B cell (primary cell): ENCODE results near the gene ZFP64. TPM values are rescaled to one million over a fixed set of nuclear protein-coding genes. Genes with fewer than 3 reads are reported as not detected.

Experiments
- ATAC-seq: fragments of 200-7000 bp; cut with Tn5 transposase; one replicate; pipeline ENCODE4 v1.10.0; 2021; ENCODE audit warnings: low read depth, mild to moderate bottlenecking, moderate number of reproducible peaks, moderate library complexity
- CTCF ChIA-PET: fragments of 350-600 bp; sonication (Branson Sonifier 250); formaldehyde crosslinking; loops from one replicate; lab custom pipeline; 2021; ENCODE audit warnings: antibody characterized with exemption, inconsistent platforms; lab: Charles Lee
- POLR2A ChIA-PET: fragments of 350-600 bp; sonication (Branson Sonifier 250); formaldehyde crosslinking; loops from one replicate; lab custom pipeline; 2021; ENCODE audit warnings: antibody characterized with exemption; lab: Charles Lee
- DNase-seq: peaks from one replicate; pipeline ENCODE4 v3.0.0; 2013
- H2AFZ ChIP-seq: 2 replicates; pipeline ENCODE4 v1.6.1; 2012; ENCODE audit warnings: mild to moderate bottlenecking, low read depth, low read length; ENCODE audit not compliant: insufficient read depth, poor library complexity, severe bottlenecking
- H3K27ac ChIP-seq, 2 donors: 1 replicate in 1 of 2; 2 replicates in 1 of 2; pipeline ENCODE4 v1.5.1; 2012 to 2013; ENCODE audit warnings: low read length in 2 of 2, mild to moderate bottlenecking in 2 of 2, moderate library complexity in 1 of 2
- H3K27me3 ChIP-seq, 4 experiments: fragments of 200-600 bp in 1 of 4; sonication (generic) in 1 of 4; replicated peaks in 1 of 4; 1 replicate in 2 of 4; 2 replicates in 2 of 4; pipeline versions ENCODE4 v1.6.1 to v1.7.0; 2013 to 2016; ENCODE audit warnings: low read length in 3 of 4, mild to moderate bottlenecking in 2 of 4, mixed read lengths in 1 of 4, moderate library complexity in 1 of 4; ENCODE audit not compliant: insufficient read depth in 4 of 4, control insufficient read depth in 3 of 4; ENCODE audit errors: control extremely low read depth in 1 of 4
- H3K36me3 ChIP-seq, 2 experiments: replicated peaks in 1 of 2; 1 replicate in 1 of 2; 2 replicates in 1 of 2; pipeline versions ENCODE4 v1.6.1 to v1.7.1; 2013; ENCODE audit warnings: low read length in 1 of 2; ENCODE audit not compliant: insufficient read depth in 2 of 2, control insufficient read depth in 1 of 2; ENCODE audit errors: control extremely low read depth in 1 of 2, extremely low read depth in 1 of 2
- H3K4me1 ChIP-seq, 2 donors: fragments of 200-600 bp in 1 of 2; sonication (generic) in 1 of 2; 1 replicate in 1 of 2; 2 replicates in 1 of 2; pipeline versions ENCODE4 v1.5.1 to v1.6.1; 2013 to 2017; ENCODE audit warnings: low read length in 2 of 2; ENCODE audit not compliant: control insufficient read depth in 2 of 2, insufficient read depth in 2 of 2
- H3K4me2 ChIP-seq: replicated peaks from 2 replicates; pipeline ENCODE3; 2012; ENCODE audit warnings: mild to moderate bottlenecking, low read depth, low read length; ENCODE audit not compliant: poor library complexity, severe bottlenecking
- H3K4me3 ChIP-seq, 5 experiments: fragments of 200-600 bp in 1 of 5; sonication (generic) in 1 of 5; 1 replicate in 3 of 5; 2 replicates in 2 of 5; pipeline versions ENCODE4 v1.5.1 to v1.7.0; 2011 to 2016; ENCODE audit warnings: low read length in 4 of 5, mild to moderate bottlenecking in 4 of 5, low read depth in 2 of 5, control low read depth in 1 of 5, moderate library complexity in 1 of 5; ENCODE audit not compliant: insufficient read depth in 1 of 5; ENCODE audit errors: control extremely low read depth in 1 of 5, extremely low read depth in 1 of 5
- H3K79me2 ChIP-seq: fragments of 200-600 bp; sonication (generic); one replicate; pipeline ENCODE4 v1.6.0; 2016; ENCODE audit warnings: low read length; ENCODE audit not compliant: control insufficient read depth, insufficient read depth
- H3K9ac ChIP-seq: fragments of 200-600 bp; sonication (generic); 2 replicates; pipeline ENCODE4 v1.6.1; 2017; ENCODE audit warnings: mild to moderate bottlenecking, low read length, moderate library complexity
- H3K9me3 ChIP-seq, 3 donors: one replicate each; pipeline versions ENCODE4 v1.6.1 to v1.7.1; 2013; ENCODE audit warnings: low read length in 2 of 3; ENCODE audit not compliant: control insufficient read depth in 2 of 3, insufficient read depth in 1 of 3; ENCODE audit errors: control extremely low read depth in 1 of 3
- H4K20me1 ChIP-seq: 2 replicates; pipeline ENCODE4 v1.6.0; 2012; ENCODE audit warnings: mild to moderate bottlenecking, low read length; ENCODE audit not compliant: insufficient read depth, control insufficient read depth, poor library complexity, severe bottlenecking
- H3K27ac Mint-ChIP-seq: one replicate; pipeline ENCODE4 v1.8.0; 2021; ENCODE audit warnings: mixed read lengths
- H3K27me3 Mint-ChIP-seq: one replicate; pipeline ENCODE4 v1.8.0; 2021; ENCODE audit warnings: mixed read lengths
- H3K4me1 Mint-ChIP-seq: one replicate; pipeline ENCODE4 v1.8.0; 2021; ENCODE audit warnings: mixed read lengths
- H3K4me3 Mint-ChIP-seq: one replicate; pipeline ENCODE4 v1.8.0; 2021; ENCODE audit warnings: mixed read lengths
- H3K9me3 Mint-ChIP-seq: one replicate; pipeline ENCODE4 v1.8.0; 2022; ENCODE audit warnings: mixed read lengths; ENCODE audit not compliant: insufficient read depth
- EZH2 ChIP-seq: IDR thresholded peaks from 2 replicates; pipeline ENCODE4 v1.6.1; 2012; ENCODE audit warnings: borderline replicate concordance, low read depth, mild to moderate bottlenecking, moderate library complexity, low read length; ENCODE audit not compliant: insufficient read depth, poor library complexity, severe bottlenecking
- WGBS: methylation state at CpG from one replicate; pipeline ENCODE4 v1.1.5; 2013; ENCODE audit warnings: missing lambda C conversion rate; ENCODE audit not compliant: insufficient coverage; 5-methylcytosine and 5-hydroxymethylcytosine counted together
- intact Hi-C: fragments of 100-400 bp; cut with micrococcal nuclease; formaldehyde crosslinking; loops from one replicate; pipeline ENCODE4 v1.10.0; 2022
- polyA plus RNA-seq: library from polyadenylated mRNA; depleted of rRNA; stranded (reverse); fragments of >200 nt; gene quantifications from 2 replicates; pipeline ENCODE4 v1.2.3, GENCODE V29; 2012
- total RNA-seq, 2 donors: library from RNA; stranded (reverse); fragments of 120-200 nt in 1 of 2; gene quantifications; 1 replicate in 1 of 2; 2 replicates in 1 of 2; pipeline versions ENCODE4 v1.2.3 to v1.2.4, GENCODE V29; 2013 to 2022
- TF ChIP-seq, protein P1 (sequence below): fragments of 200-600 bp; IDR thresholded peaks from one replicate; pipeline ENCODE4 v1.8.0; 2022; ENCODE audit warnings: antibody characterized with exemption, mild to moderate bottlenecking

ZFP64 gene
- total and polyA plus RNA-seq, 2 donors (not counting 1 experiment from before 2014, with no cell fraction given) = 14.2 to 15.1 TPM

DNA sequence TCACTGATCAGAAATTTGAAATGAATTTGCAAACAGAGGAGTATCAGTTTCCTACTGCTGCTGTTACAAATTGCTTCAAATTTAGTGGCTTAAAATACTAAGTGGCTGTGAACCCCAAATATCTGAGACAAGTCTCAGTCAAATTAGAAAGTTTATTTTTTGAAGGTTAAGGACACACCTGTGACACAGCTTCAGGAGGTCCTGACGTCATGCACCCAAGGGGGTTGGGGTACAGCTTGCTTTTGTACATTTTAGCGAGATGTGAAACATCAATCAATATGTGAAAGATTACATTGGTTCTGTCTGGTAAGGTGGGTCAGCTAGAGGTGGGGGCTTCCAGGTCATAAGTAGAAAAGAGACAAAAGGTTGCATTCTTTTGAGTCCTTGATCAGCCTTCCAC, 21.4 kb upstream of the ZFP64 start:
- H3K4me1 ChIP-seq = no peaks in the 10 kb centered on the region
- Mint-ChIP-seq H3K9me3 (peaks cover 6% of the 10 kb centered on the region), H3K27me3 (peaks cover 36% of the 10 kb centered on the region), H3K4me3 (no peak overlapping the region), H3K27ac (no peak overlapping the region), H3K4me1 (no peaks in the 10 kb centered on the region)
- H2AFZ ChIP-seq = no peak overlapping the region
- no peak overlapping the region for H3K4me2 ChIP-seq
- DNase-seq = no peak
- H4K20me1 ChIP-seq = no peaks in the 10 kb centered on the region
- no peak overlapping the region for H3K4me3 ChIP-seq
- WGBS = 50% methylated on average over 1 of the region's 2 CpGs
- no peaks in the 10 kb centered on the region for H3K36me3 ChIP-seq
- TF ChIP-seq, protein P1, sequence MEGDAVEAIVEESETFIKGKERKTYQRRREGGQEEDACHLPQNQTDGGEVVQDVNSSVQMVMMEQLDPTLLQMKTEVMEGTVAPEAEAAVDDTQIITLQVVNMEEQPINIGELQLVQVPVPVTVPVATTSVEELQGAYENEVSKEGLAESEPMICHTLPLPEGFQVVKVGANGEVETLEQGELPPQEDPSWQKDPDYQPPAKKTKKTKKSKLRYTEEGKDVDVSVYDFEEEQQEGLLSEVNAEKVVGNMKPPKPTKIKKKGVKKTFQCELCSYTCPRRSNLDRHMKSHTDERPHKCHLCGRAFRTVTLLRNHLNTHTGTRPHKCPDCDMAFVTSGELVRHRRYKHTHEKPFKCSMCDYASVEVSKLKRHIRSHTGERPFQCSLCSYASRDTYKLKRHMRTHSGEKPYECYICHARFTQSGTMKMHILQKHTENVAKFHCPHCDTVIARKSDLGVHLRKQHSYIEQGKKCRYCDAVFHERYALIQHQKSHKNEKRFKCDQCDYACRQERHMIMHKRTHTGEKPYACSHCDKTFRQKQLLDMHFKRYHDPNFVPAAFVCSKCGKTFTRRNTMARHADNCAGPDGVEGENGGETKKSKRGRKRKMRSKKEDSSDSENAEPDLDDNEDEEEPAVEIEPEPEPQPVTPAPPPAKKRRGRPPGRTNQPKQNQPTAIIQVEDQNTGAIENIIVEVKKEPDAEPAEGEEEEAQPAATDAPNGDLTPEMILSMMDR = no peak
- TF ChIP-seq EZH2 = no peak
- no peak overlapping the region for H3K27ac ChIP-seq
- H3K9me3 ChIP-seq = peaks cover 0 to 17% (median 6%) of the 10 kb centered on the region in 3 donors
- ATAC-seq = no peak
- H3K27me3 ChIP-seq = no peaks in the 10 kb centered on the region
- no peaks in the 10 kb centered on the region for H3K79me2 ChIP-seq
- intact Hi-C loops = no loop called here
- ChIA-PET POLR2A (no interaction called here), CTCF (interaction anchor here (1.3 kb wide), 1 partner anchor 22 kb away, joined by 3 read pairs; the partner anchor contains the start of gene ZFP64)
- H3K9ac ChIP-seq = no peak overlapping the region

DNA sequence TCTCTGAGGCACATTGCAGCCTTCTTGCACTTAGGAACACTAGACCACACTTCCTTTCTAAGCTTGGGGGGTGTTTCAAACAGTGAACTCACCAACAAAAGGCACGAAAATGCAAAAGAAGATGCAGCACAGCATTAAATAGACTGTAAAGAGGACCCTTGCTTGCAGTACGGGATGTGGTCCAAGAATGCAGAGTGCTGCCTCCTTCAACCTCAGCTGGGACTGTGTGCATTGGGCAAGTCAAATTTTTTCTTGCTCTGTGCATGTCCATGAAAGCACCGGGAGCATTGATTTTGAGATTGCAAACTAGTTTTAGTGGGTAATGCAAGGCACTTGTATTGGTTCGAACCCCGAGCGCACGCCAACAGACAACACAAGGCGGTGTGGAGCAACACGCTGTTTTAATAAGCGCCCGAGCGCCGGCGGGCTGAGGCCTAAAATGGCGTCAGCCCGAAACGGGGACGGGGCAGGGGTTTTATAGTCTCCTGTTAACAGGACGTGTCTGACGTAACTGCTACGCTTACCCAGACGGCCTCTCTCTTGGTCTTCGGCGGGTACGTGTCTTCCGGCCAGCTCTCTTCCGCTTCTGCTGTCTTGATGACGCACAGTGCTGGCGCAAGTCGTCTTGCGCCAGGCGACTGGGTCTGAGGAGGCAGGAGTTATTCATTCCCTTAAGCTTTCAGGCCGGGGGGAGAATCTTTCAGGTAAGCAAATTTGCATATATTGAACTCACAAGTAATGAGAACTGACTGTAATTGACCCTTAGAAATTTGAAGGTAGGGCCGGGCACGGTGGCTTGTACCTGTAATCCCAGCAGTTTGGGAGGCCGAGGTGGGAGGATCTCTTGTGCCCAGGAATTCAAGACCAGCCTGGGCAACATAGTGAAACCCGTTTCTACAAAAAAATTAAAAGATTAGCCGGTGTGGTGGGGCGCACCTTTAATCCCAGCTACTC, 18.7 kb upstream of the ZFP64 start:
- ATAC-seq (no peak), DNase-seq (no peak)
- peaks cover 40% of the 10 kb centered on the region for H3K27me3 Mint-ChIP-seq
- H3K79me2 ChIP-seq = no peaks in the 10 kb centered on the region
- H3K27ac Mint-ChIP-seq = no peak overlapping the region
- TF ChIP-seq EZH2 = no peak
- TF ChIP-seq, protein P1 = no peak
- H3K9me3 Mint-ChIP-seq = peaks cover 3% of the 10 kb centered on the region
- 95% methylated on average over 34 of the region's 39 CpGs for WGBS
- H3K4me3 ChIP-seq = no peak overlapping the region
- POLR2A ChIA-PET = no interaction called here
- H3K4me1 ChIP-seq = no peaks in the 10 kb centered on the region
- no peaks in the 10 kb centered on the region for H3K36me3 ChIP-seq
- H3K27me3 ChIP-seq = peaks cover 0 to 5% (median 0%) of the 10 kb centered on the region in 4 experiments
- H3K9me3 ChIP-seq = peaks cover 0 to 17% (median 0%) of the 10 kb centered on the region in 3 donors
- H3K9ac ChIP-seq = no peak overlapping the region
- H3K4me3 Mint-ChIP-seq = no peak overlapping the region
- no peak overlapping the region for H3K4me2 ChIP-seq
- H2AFZ ChIP-seq = no peak overlapping the region
- intact Hi-C loops = no loop called here
- H4K20me1 ChIP-seq = no peaks in the 10 kb centered on the region
- CTCF ChIA-PET = no interaction called here
- no peak overlapping the region for H3K27ac ChIP-seq
- no peaks in the 10 kb centered on the region for H3K4me1 Mint-ChIP-seq
